DLD1 (cell line): ENCODE data around the gene SMYD3.
"Not testable (repeated sequence)": the region's sequence is repeated elsewhere in the genome, so short reads cannot be mapped to it uniquely, and the experiment has no call there.

Experiments
- in situ Hi-C: cut with HindIII; loops from 2 replicates; pipeline ENCODE4 v1.10.0; 2017; ENCODE audit warnings: low sequenced_read_pairs

The SMYD3 gene

GRCh38 chr1:246364415-246364941, 142.6 kb downstream of the SMYD3 start:
- in situ Hi-C loops = no loop called here

GRCh38 chr1:246357014-246357598, 150.0 kb downstream of the SMYD3 start:
- in situ Hi-C loops = not testable (repeated sequence)

GRCh38 chr1:246355411-246356230, 151.5 kb downstream of the SMYD3 start:
- in situ Hi-C loops = no loop called here

- in situ Hi-C loops = no loop called here
Measured at GRCh38 chr1:246351721-246352120, 155.4 kb downstream of the SMYD3 start.

GRCh38 chr1:246350745-246351144, 156.3 kb downstream of the SMYD3 start:
- in situ Hi-C loops = no loop called here

- in situ Hi-C loops = no loop called here
Measured at GRCh38 chr1:246343937-246344336, 163.1 kb downstream of the SMYD3 start.

- in situ Hi-C loops = no loop called here
Measured at GRCh38 chr1:246343251-246343650, 163.8 kb downstream of the SMYD3 start.

- in situ Hi-C loops = no loop called here
Measured at GRCh38 chr1:246338546-246338945, 168.5 kb downstream of the SMYD3 start.

- in situ Hi-C loops = no loop called here
Measured at GRCh38 chr1:246338098-246338497, 169.0 kb downstream of the SMYD3 start.

- in situ Hi-C loops = no loop called here
Measured at GRCh38 chr1:246335151-246335550, 171.9 kb downstream of the SMYD3 start.

GRCh38 chr1:246333855-246334254, 173.2 kb downstream of the SMYD3 start:
- in situ Hi-C loops = no loop called here

- in situ Hi-C loops = no loop called here
Measured at GRCh38 chr1:246332078-246332477, 175.0 kb downstream of the SMYD3 start.

GRCh38 chr1:246329900-246330299, 177.2 kb downstream of the SMYD3 start:
- in situ Hi-C loops = no loop called here

GRCh38 chr1:246329292-246329691, 177.8 kb downstream of the SMYD3 start:
- in situ Hi-C loops = not testable (repeated sequence)

- in situ Hi-C loops = no loop called here
Measured at GRCh38 chr1:246324711-246325110, 182.4 kb downstream of the SMYD3 start.

GRCh38 chr1:246324033-246324432, 183.0 kb downstream of the SMYD3 start:
- in situ Hi-C loops = not testable (repeated sequence)

- in situ Hi-C loops = no loop called here
Measured at GRCh38 chr1:246320286-246320685, 186.8 kb downstream of the SMYD3 start.

GRCh38 chr1:246319083-246319714, 187.9 kb downstream of the SMYD3 start:
- in situ Hi-C loops = no loop called here

GRCh38 chr1:246318622-246319021, 188.5 kb downstream of the SMYD3 start:
- in situ Hi-C loops = no loop called here

GRCh38 chr1:246318036-246318359, 189.1 kb downstream of the SMYD3 start:
- in situ Hi-C loops = no loop called here

- in situ Hi-C loops = no loop called here
Measured at GRCh38 chr1:246317332-246318035, 189.6 kb downstream of the SMYD3 start.
